Spleen (tissue), 7 donors: ENCODE measurements around the gene TPK1.

Source experiments
- POLR2AphosphoS5 ChIP-seq, 3 donors: sonication (generic); formaldehyde crosslinking; IDR thresholded peaks; one replicate each; pipeline ENCODE4 v1.5.1; 2017; ENCODE audit warnings: antibody characterized with exemption in 3 of 3
- TF ChIP-seq, protein P1 (sequence below), 11 experiments: fragments of 200-600 bp in 7 of 11; fragments of 450-650 bp in 4 of 11; sonication (generic) in 4 of 11; IDR thresholded peaks in 8 of 11; conservative IDR thresholded peaks in 3 of 11; 1 replicate in 7 of 11; 2 replicates in 4 of 11; pipeline versions ENCODE4 v1.4.0 to v1.8.0; 2016 to 2021; ENCODE audit warnings: antibody characterized with exemption in 11 of 11, inconsistent platforms in 4 of 11, mild to moderate bottlenecking in 1 of 11
- donor health status: DM: no; HTN: no; CAD: no; lungs with moderate emphysema.
- donor health status: DM: no; HTN: no; CAD: no.
- donor health status: DM: no; HTN: no; CAD: no.

DNA sequence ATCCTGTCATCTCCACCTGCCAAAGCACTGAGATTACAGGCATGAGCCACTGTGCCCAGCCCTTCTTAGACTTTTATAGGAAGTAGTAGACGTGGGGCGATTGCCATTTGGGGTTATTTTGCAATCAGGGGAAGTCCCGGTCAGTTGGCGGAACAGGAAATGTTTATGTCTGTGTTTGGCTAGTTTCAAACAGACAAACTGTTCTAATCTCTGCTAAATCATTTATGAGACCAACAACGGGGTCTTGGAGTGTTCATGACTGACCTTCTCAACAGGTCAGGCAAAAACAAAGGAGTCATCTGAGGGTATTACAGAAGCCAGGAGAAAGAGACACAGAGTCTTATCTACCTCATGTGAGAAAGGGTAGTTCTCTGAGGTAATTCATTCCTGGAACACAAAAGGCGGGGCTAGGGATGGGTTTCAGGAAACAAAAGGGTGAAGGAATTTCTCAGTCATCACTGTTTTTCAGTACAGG, 6.6 kb upstream of the TPK1 start:
- TF ChIP-seq, protein P1, sequence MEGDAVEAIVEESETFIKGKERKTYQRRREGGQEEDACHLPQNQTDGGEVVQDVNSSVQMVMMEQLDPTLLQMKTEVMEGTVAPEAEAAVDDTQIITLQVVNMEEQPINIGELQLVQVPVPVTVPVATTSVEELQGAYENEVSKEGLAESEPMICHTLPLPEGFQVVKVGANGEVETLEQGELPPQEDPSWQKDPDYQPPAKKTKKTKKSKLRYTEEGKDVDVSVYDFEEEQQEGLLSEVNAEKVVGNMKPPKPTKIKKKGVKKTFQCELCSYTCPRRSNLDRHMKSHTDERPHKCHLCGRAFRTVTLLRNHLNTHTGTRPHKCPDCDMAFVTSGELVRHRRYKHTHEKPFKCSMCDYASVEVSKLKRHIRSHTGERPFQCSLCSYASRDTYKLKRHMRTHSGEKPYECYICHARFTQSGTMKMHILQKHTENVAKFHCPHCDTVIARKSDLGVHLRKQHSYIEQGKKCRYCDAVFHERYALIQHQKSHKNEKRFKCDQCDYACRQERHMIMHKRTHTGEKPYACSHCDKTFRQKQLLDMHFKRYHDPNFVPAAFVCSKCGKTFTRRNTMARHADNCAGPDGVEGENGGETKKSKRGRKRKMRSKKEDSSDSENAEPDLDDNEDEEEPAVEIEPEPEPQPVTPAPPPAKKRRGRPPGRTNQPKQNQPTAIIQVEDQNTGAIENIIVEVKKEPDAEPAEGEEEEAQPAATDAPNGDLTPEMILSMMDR (IDR thresholded peaks at IDR 0.05 in 8 of 11, conservative IDR thresholded peaks at IDR 0.05 in 3 of 11), result no peak
- TF ChIP-seq POLR2AphosphoS5 (IDR thresholded peaks at IDR 0.05), result peak in 1 of 3 donors; percentile 62
